Stimulated activated CD8-positive, alpha-beta memory T cell treated with anti-CD3 and anti-CD28 coated beads, Interleukin-4, amount 100 ng/mL, for 24 hours (primary cell): ENCODE measurements around the gene STK32C.
"Not testable (repeated sequence)": the region's sequence is repeated elsewhere in the genome, so short reads cannot be mapped to it uniquely, and the experiment has no call there.

Source experiments
- DNase-seq: peaks from one replicate; pipeline ENCODE4 v3.0.0-alpha.2; 2020; ENCODE audit warnings: low read depth

Gene STK32C

GRCh38 chr10:132301371-132302330 is 6.1 kb downstream of the STK32C start:
- no peak for DNase-seq

GRCh38 chr10:132300582-132300981 is 7.2 kb downstream of the STK32C start:
- no peak for DNase-seq

- no peak for DNase-seq
Observed at GRCh38 chr10:132299371-132300336, 8.1 kb downstream of the STK32C start.

GRCh38 chr10:132298038-132298881 is 9.5 kb downstream of the STK32C start:
- no peak for DNase-seq

- DNase-seq = no peak
Observed at GRCh38 chr10:132297526-132297925, 10.2 kb downstream of the STK32C start.

- DNase-seq = no peak
Observed at GRCh38 chr10:132296666-132297443, 10.9 kb downstream of the STK32C start.

- DNase-seq = not testable (repeated sequence)
Observed at GRCh38 chr10:132295481-132295880, 12.3 kb downstream of the STK32C start.

- DNase-seq = no peak
Observed at GRCh38 chr10:132294561-132295318, 13.0 kb downstream of the STK32C start.

- no peak for DNase-seq
Observed at GRCh38 chr10:132293813-132294520, 13.8 kb downstream of the STK32C start.

GRCh38 chr10:132293201-132293812 is 14.4 kb downstream of the STK32C start:
- DNase-seq = no peak

- no peak for DNase-seq
Observed at GRCh38 chr10:132292287-132293200, 15.2 kb downstream of the STK32C start.

- DNase-seq = no peak
Observed at GRCh38 chr10:132291826-132292225, 15.9 kb downstream of the STK32C start.

- no peak for DNase-seq
Observed at GRCh38 chr10:132290631-132291030, 17.1 kb downstream of the STK32C start.

GRCh38 chr10:132289439-132289838 is 18.3 kb downstream of the STK32C start:
- no peak for DNase-seq

- DNase-seq = no peak
Observed at GRCh38 chr10:132283604-132284382, 24.0 kb downstream of the STK32C start.

GRCh38 chr10:132282667-132283603 is 24.8 kb downstream of the STK32C start:
- DNase-seq = no peak
